GM21367 (cell line): ENCODE measurements around the gene MAST4.

Experiments
- ATAC-seq: cut with Tn5 transposase; IDR thresholded peaks from one replicate; pipeline ENCODE4 v1.9.1; 2021; ENCODE audit not compliant: unreplicated experiment

Gene MAST4

GRCh38 chr5:66985417-66985816 lies 389.2 kb downstream of the MAST4 start:
- ATAC-seq: no peak

GRCh38 chr5:66986009-66986408 lies 389.8 kb downstream of the MAST4 start:
- ATAC-seq: no peak

- ATAC-seq: no peak
Measured at GRCh38 chr5:66986534-66986933, 390.3 kb downstream of the MAST4 start.

GRCh38 chr5:66987126-66987525 lies 390.9 kb downstream of the MAST4 start:
- ATAC-seq: no peak

- no peak for ATAC-seq
Measured at GRCh38 chr5:66987540-66987939, 391.3 kb downstream of the MAST4 start.

- no peak for ATAC-seq
Measured at GRCh38 chr5:66987949-66988838, 392.0 kb downstream of the MAST4 start.

- no peak for ATAC-seq
Measured at GRCh38 chr5:66989286-66989685, 393.1 kb downstream of the MAST4 start.

- no peak for ATAC-seq
Measured at GRCh38 chr5:66989781-66990180, 393.6 kb downstream of the MAST4 start.

- no peak for ATAC-seq
Measured at GRCh38 chr5:66991746-66992145, 395.6 kb downstream of the MAST4 start.

- ATAC-seq: no peak
Measured at GRCh38 chr5:66992547-66992946, 396.4 kb downstream of the MAST4 start.

- no peak for ATAC-seq
Measured at GRCh38 chr5:66993448-66993847, 397.3 kb downstream of the MAST4 start.

GRCh38 chr5:66993882-66994281 lies 397.7 kb downstream of the MAST4 start:
- ATAC-seq: no peak

GRCh38 chr5:66994790-66995189 lies 398.6 kb downstream of the MAST4 start:
- ATAC-seq: no peak

- ATAC-seq: no peak
Measured at GRCh38 chr5:67000794-67001475, 404.7 kb downstream of the MAST4 start.

GRCh38 chr5:67002832-67003684 lies 406.9 kb downstream of the MAST4 start:
- no peak for ATAC-seq

- no peak for ATAC-seq
Measured at GRCh38 chr5:67003685-67003934, 407.4 kb downstream of the MAST4 start.

GRCh38 chr5:67003935-67004729 lies 407.9 kb downstream of the MAST4 start:
- ATAC-seq: peak; percentile 76

GRCh38 chr5:67004730-67005350 lies 408.6 kb downstream of the MAST4 start:
- no peak for ATAC-seq

- no peak for ATAC-seq
Measured at GRCh38 chr5:67005737-67006499, 409.7 kb downstream of the MAST4 start.

GRCh38 chr5:67006500-67006848 lies 410.3 kb downstream of the MAST4 start:
- ATAC-seq: no peak
